CD4-positive, CD25-positive, alpha-beta regulatory T cell (primary cell): ENCODE data around the gene C3AR1. TPM values are rescaled to one million over a fixed set of nuclear protein-coding genes. Genes with fewer than 3 reads are reported as not detected.
"Not testable (repeated sequence)": the region's sequence is repeated elsewhere in the genome, so short reads cannot be mapped to it uniquely, and the experiment has no call there.

Experiments
- ATAC-seq, 2 donors: fragments of 150-1000 bp; cut with Tn5 transposase; one replicate each; pipeline ENCODE4 v1.10.0; 2021; ENCODE audit warnings: low read depth in 2 of 2, moderate number of reproducible peaks in 2 of 2, moderate library complexity in 1 of 2
- DNase-seq, 3 donors: peaks; one replicate each; pipeline versions ENCODE4 v3.0.0 to v3.0.0-alpha.2; 2012 to 2022; ENCODE audit warnings: mixed read lengths in 1 of 3
- H3K27ac ChIP-seq: one replicate; pipeline ENCODE4 v1.7.0; 2013; ENCODE audit warnings: mild to moderate bottlenecking, low read length; ENCODE audit not compliant: insufficient read depth, poor library complexity, severe bottlenecking
- H3K27me3 ChIP-seq: one replicate; pipeline ENCODE4 v1.7.0; 2013; ENCODE audit warnings: low read length; ENCODE audit not compliant: control insufficient read depth, insufficient read depth
- H3K36me3 ChIP-seq: one replicate; pipeline ENCODE4 v1.7.0; 2013; ENCODE audit warnings: mild to moderate bottlenecking, low read length, moderate library complexity; ENCODE audit not compliant: control insufficient read depth, insufficient read depth
- H3K4me1 ChIP-seq: 2 replicates; pipeline ENCODE4 v1.7.0; 2013; ENCODE audit warnings: mild to moderate bottlenecking, low read length; ENCODE audit not compliant: insufficient read depth, control insufficient read depth, poor library complexity, severe bottlenecking
- H3K4me3 ChIP-seq: one replicate; pipeline ENCODE4 v1.7.0; 2013; ENCODE audit warnings: low read depth, mild to moderate bottlenecking, low read length, moderate library complexity
- H3K9me3 ChIP-seq, 2 experiments: 1 replicate in 1 of 2; 2 replicates in 1 of 2; pipeline ENCODE4 v1.7.0; 2013; ENCODE audit warnings: low read length in 2 of 2, mild to moderate bottlenecking in 1 of 2, moderate library complexity in 1 of 2; ENCODE audit not compliant: control insufficient read depth in 2 of 2
- H3K27ac Mint-ChIP-seq, 3 donors: one replicate each; pipeline ENCODE4 v1.8.0; 2020 to 2022; ENCODE audit warnings: mild to moderate bottlenecking in 3 of 3, mixed read lengths in 3 of 3, moderate library complexity in 2 of 3
- H3K27me3 Mint-ChIP-seq: one replicate; pipeline ENCODE4 v1.8.0; 2022; ENCODE audit warnings: mild to moderate bottlenecking, mixed read lengths
- H3K36me3 Mint-ChIP-seq: one replicate; pipeline ENCODE4 v1.8.0; 2020; ENCODE audit warnings: mixed read lengths
- H3K4me1 Mint-ChIP-seq, 4 donors: one replicate each; pipeline ENCODE4 v1.8.0; 2020 to 2022; ENCODE audit warnings: mixed read lengths in 4 of 4, mild to moderate bottlenecking in 1 of 4
- H3K4me3 Mint-ChIP-seq, 4 donors: one replicate each; pipeline ENCODE4 v1.8.0; 2020 to 2022; ENCODE audit warnings: mild to moderate bottlenecking in 4 of 4, mixed read lengths in 4 of 4, moderate library complexity in 3 of 4
- H3K9me3 Mint-ChIP-seq, 7 donors: one replicate each; pipeline ENCODE4 v1.8.0; 2020 to 2022; ENCODE audit warnings: mixed read lengths in 7 of 7, mild to moderate bottlenecking in 3 of 7, moderate library complexity in 2 of 7
- polyA plus RNA-seq, 4 donors: library from polyadenylated mRNA; unstranded; fragments of 300-500 nt; fragmentation: Illumina TruSeq; gene quantifications; one replicate each; pipeline ENCODE4 v1.2.3, GENCODE V29; 2021
- total RNA-seq: library from RNA; stranded (reverse); gene quantifications from one replicate; pipeline ENCODE4 v1.2.3, GENCODE V29; 2022

The C3AR1 gene
- total RNA-seq: 2.7 TPM
- 10 to 100 TPM in 2 of 4 donors, 1 to 10 TPM in 2; 6.5 to 12.7 (median 9.5) TPM for polyA plus RNA-seq

DNA sequence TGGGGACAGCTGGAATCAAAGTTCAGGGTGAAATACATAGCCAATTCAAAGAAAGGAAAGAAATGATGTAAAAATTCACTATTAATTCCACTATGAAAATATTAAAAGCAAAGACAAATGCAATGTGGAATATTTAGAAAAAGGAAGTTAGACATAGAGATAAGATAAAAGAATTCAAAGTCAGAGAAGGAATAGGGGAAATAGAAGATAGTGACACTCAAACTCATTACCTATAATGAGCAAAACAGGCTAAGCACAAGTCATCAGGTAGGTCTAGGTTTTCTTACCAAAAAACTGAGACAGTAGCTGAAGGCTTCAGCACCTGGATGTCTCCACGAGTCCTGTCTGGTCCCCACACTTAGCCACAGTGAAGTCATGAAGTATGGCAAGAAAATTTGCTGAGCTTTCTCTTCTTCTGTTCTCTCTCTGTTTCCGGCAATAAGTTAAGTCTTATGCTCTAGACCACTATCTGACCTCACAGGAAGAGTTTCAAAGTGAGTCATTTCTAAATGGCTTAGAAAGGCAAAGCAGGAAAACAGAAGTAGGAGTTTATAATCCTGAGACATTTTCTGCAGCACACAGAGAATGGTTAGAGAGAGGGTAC, at the start of gene C3AR1:
Gene C3AR1, minus strand, starts transcription at position 369 of the 604 bp plus-strand sequence. CDS start 6,174 bp downstream, outside the sequence.
- Histone ChIP-seq H3K4me3 (peak within 1 kb of the TSS; percentile 58), H3K27ac (peak within 1 kb of the TSS; percentile 51)

DNA sequence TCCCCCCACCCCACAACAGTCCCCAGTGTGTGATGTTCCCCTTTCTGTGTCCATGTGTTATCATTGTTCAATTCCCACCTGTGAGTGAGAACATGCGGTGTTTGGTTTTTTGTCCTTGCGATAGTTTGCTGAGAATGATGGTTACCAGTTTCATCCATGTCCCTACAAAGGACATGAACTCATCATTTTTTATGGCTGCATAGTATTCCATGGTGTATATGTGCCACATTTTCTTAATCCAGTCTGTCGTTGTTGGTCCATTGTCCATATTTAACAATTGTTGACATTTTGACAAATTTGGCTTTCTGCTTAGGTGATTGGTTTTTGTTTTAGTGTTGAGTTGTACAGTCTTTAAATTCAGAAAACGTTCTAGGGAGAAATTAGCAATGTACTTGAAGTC, 47.0 kb upstream of the C3AR1 start:
- ATAC-seq, H3K9me3 Mint-ChIP-seq, DNase-seq, H3K9me3 ChIP-seq, H3K27ac ChIP-seq, H3K27ac Mint-ChIP-seq, H3K4me3 ChIP-seq, H3K4me1 Mint-ChIP-seq, H3K4me3 Mint-ChIP-seq, H3K36me3 ChIP-seq, H3K4me1 ChIP-seq, H3K27me3 ChIP-seq, H3K27me3 Mint-ChIP-seq: not testable (repeated sequence)
- peaks cover 31% of the 10 kb centered on the region for H3K36me3 Mint-ChIP-seq

More for the DNA sequence above, at the start of gene C3AR1:
- Mint-ChIP-seq H3K9me3 (no peaks in the 10 kb centered on the region), H3K27ac (peak within 1 kb of the TSS; percentile 89 to 94 (median 92)), H3K36me3 (peaks cover 1% of the 10 kb centered on the region), H3K27me3 (peaks cover 4% of the 10 kb centered on the region), H3K4me3 (peak within 1 kb of the TSS; percentile 69 to 78 (median 74)), H3K4me1 (peaks cover 21 to 37% (median 32%) of the 10 kb centered on the region in 4 donors)
- H3K9me3 ChIP-seq: no peaks in the 10 kb centered on the region
- no peaks in the 10 kb centered on the region for H3K36me3 ChIP-seq
- ATAC-seq: peak; percentile 99
- no peaks in the 10 kb centered on the region for H3K27me3 ChIP-seq
- peak; percentile 36 to 82 (median 59) for DNase-seq
- H3K4me1 ChIP-seq: peaks cover 22% of the 10 kb centered on the region

DNA sequence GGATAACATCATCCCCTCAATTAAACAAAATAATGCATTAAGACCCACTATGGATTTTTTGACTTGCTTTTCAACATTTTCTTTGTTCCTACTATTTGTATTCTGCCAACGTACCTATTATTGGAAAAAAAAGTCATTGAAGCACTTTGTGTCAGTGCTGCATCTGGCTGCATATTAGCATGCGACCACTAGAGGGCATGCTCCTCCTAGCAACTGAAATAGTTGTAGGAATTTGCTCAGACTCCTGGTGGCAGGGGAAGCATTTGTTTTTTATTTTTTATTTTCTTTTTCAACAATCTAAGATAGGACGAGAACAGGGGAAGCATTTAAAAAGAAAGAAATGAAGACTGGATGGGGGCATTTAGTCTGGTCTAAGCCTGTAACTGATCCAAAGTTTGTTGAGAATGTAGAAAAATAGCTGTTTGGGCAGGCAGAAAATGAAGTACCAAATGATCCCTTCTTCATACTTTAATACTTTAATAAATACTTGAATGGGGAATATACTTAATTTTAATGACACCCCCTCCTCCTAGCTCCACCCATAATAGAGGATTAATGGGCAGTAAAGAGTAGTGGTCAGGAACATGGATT, 42.7 kb upstream of the C3AR1 start:
- H3K9me3 ChIP-seq: no peaks in the 10 kb centered on the region

DNA sequence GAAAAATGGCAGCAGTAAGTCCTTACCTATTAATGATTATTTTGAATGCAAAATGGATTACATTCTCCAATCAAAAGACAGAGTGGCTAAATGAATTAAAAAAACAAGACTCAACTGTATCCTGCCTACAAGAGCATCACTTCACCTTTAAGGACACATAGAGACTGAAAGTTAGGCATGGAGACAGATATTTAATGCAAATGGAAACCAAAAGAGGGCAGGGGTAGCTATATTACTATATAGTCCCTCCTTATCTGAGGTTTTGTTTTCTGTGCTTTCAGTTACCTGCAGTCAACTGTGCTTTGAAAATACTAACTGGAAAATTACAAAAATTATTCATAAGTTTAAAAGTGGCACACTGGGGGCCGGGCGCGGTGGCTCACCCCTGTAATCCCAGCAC, 33.1 kb upstream of the C3AR1 start:
- no peak overlapping the region for H3K27ac ChIP-seq
- H3K36me3 ChIP-seq: peaks cover 44% of the 10 kb centered on the region
- Mint-ChIP-seq H3K4me1 (peaks cover 8 to 14% (median 11%) of the 10 kb centered on the region in 4 donors), H3K27me3 (no peaks in the 10 kb centered on the region), H3K9me3 (no peaks in the 10 kb centered on the region), H3K36me3 (peaks cover 42% of the 10 kb centered on the region), H3K27ac (no peak overlapping the region), H3K4me3 (no peak overlapping the region)
- ATAC-seq (no peak), DNase-seq (no peak)
- no peaks in the 10 kb centered on the region for H3K27me3 ChIP-seq
- no peak overlapping the region for H3K4me3 ChIP-seq
- H3K4me1 ChIP-seq: no peaks in the 10 kb centered on the region
- no peaks in the 10 kb centered on the region for H3K9me3 ChIP-seq

More for the DNA sequence above, 42.7 kb upstream of the C3AR1 start:
- peak; percentile 55 to 74 for ATAC-seq
- H3K27ac ChIP-seq: no peak overlapping the region
- peaks cover 7% of the 10 kb centered on the region for H3K4me1 ChIP-seq
- Mint-ChIP-seq H3K27me3 (no peaks in the 10 kb centered on the region), H3K27ac (no peak overlapping the region), H3K9me3 (peaks cover 0 to 4% (median 0%) of the 10 kb centered on the region in 7 donors), H3K4me1 (peaks cover 4 to 13% (median 5%) of the 10 kb centered on the region in 4 donors), H3K36me3 (peaks cover 29% of the 10 kb centered on the region), H3K4me3 (no peak overlapping the region)
- H3K4me3 ChIP-seq: no peak overlapping the region
- peak; percentile 63 to 84 (median 75) for DNase-seq
- no peaks in the 10 kb centered on the region for H3K27me3 ChIP-seq
- peaks cover 2% of the 10 kb centered on the region for H3K36me3 ChIP-seq

DNA sequence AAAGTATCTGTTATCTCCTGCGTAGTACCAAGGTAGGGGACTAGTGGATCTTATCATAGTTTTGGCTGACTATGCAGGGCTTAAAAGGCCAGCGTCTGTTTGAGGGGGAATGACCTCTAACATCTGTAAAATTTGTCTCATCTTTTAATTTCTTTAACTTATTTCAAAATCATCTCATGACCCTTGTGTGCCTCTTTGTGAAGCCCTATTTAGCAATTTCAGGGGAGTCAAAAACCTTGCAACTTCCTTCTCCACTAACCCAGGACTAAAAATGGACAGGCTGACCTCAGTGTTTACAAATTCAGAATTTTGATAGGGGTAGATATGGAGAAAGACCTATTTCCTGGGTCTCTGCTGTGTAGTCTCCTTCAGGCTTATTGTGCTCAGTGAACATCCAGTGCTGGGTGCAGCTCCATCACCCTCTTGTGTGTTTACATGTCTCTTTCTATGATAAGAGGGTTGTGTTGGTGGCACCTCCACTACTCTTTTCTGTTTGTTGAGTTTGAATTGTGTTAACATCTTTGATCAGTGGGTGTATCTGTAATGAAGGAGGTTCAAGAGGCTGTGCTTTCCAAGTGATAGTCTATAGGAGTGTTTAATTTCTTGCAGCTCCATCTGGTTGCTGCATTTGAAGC, 30.2 kb upstream of the C3AR1 start:
- Histone ChIP-seq H3K4me3 (no peak overlapping the region), H3K27me3 (no peaks in the 10 kb centered on the region), H3K27ac (no peak overlapping the region), H3K36me3 (peaks cover 72% of the 10 kb centered on the region), H3K4me1 (no peaks in the 10 kb centered on the region), H3K9me3 (no peaks in the 10 kb centered on the region)
- ATAC-seq (no peak), DNase-seq (no peak)
- H3K36me3 Mint-ChIP-seq: peaks cover 60% of the 10 kb centered on the region
- no peaks in the 10 kb centered on the region for H3K9me3 Mint-ChIP-seq
- peaks cover 8 to 14% (median 12%) of the 10 kb centered on the region in 4 donors for H3K4me1 Mint-ChIP-seq
- no peak overlapping the region for H3K4me3 Mint-ChIP-seq
- peak overlapping the region in 1 of 3 donors; percentile 20 for H3K27ac Mint-ChIP-seq
- no peaks in the 10 kb centered on the region for H3K27me3 Mint-ChIP-seq

DNA sequence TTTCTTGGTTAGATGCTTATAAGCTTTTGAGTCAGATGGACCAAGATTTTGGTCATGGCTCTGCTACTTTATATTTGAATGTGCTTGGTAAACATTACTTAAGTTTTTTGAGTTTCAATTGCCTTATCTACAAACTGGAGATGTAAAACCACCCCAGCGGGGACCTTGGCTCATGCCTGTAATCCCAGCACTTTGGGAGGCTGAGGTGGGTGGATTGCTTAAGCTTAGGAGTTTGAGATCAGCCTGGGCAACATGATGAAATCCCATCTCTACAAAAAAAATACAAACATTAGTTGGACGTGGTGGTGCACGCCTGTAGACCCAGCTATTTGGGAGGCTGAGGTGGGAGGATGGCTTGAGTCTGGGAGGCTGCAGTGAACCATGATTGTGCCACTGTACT, 27.1 kb upstream of the C3AR1 start:
- Mint-ChIP-seq H3K27me3 (no peaks in the 10 kb centered on the region), H3K4me1 (peaks cover 18 to 22% (median 20%) of the 10 kb centered on the region in 4 donors), H3K9me3 (no peaks in the 10 kb centered on the region), H3K27ac (no peak overlapping the region), H3K4me3 (no peak overlapping the region), H3K36me3 (peaks cover 63% of the 10 kb centered on the region)
- Histone ChIP-seq H3K4me1 (peaks cover 8% of the 10 kb centered on the region), H3K9me3 (no peaks in the 10 kb centered on the region), H3K4me3 (no peak overlapping the region), H3K36me3 (peaks cover 82% of the 10 kb centered on the region), H3K27ac (no peak overlapping the region), H3K27me3 (no peaks in the 10 kb centered on the region)
- ATAC-seq: no peak
- DNase-seq: no peak

DNA sequence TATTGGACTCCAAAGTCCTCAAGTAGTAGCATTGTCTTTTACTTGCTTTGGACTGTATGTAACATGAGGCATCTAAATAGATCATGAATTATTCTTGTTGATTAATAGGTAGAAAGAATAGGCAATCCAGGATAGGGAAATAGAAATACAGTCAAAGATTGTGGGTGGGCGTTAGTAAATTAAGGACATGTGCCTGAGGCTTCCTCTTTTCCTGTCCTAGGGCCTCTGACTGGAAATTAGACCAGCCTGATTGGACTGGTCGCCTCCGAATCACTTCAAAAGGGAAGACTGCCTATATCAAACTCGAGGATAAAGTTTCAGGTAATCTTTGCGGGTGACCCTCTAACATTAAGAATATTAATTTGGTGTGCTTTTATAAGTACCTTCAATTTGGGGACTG, 23.6 kb upstream of the C3AR1 start:
- peaks cover 24% of the 10 kb centered on the region for H3K4me1 ChIP-seq
- H3K27me3 ChIP-seq: no peaks in the 10 kb centered on the region
- H3K4me3 Mint-ChIP-seq: peak overlapping the region in 2 of 4 donors; percentile 34 to 39
- ATAC-seq: no peak
- H3K27me3 Mint-ChIP-seq: no peaks in the 10 kb centered on the region
- H3K27ac Mint-ChIP-seq: peak overlapping the region in 2 of 3 donors; percentile 59 to 79
- peaks cover 44% of the 10 kb centered on the region for H3K36me3 Mint-ChIP-seq
- peak overlapping the region; percentile 81 for H3K27ac ChIP-seq
- no peak for DNase-seq
- H3K36me3 ChIP-seq: peaks cover 49% of the 10 kb centered on the region
- no peaks in the 10 kb centered on the region for H3K9me3 Mint-ChIP-seq
- H3K9me3 ChIP-seq: no peaks in the 10 kb centered on the region
- H3K4me1 Mint-ChIP-seq: peaks cover 22 to 50% (median 26%) of the 10 kb centered on the region in 4 donors
- no peak overlapping the region for H3K4me3 ChIP-seq
